Esophagus muscularis mucosa (tissue), 4 donors: ENCODE data around the gene JMJD6. TPM values are rescaled to one million over a fixed set of nuclear protein-coding genes. Genes with fewer than 3 reads are reported as not detected.
"Not testable (repeated sequence)": the region's sequence is repeated elsewhere in the genome, so short reads cannot be mapped to it uniquely, and the experiment has no call there.

ENCODE experiments used
- DNase-seq: peaks from one replicate; pipeline ENCODE4 v3.0.0-alpha.2; 2017; ENCODE audit errors: extremely low spot score
- H3K27ac ChIP-seq, 4 donors: fragments of 200-600 bp; sonication (generic); replicated peaks in 1 of 4; 1 replicate in 3 of 4; 2 replicates in 1 of 4; pipeline ENCODE4 v1.5.1; 2016 to 2019; ENCODE audit warnings: mild to moderate bottlenecking in 1 of 4
- H3K27me3 ChIP-seq, 4 donors: fragments of 200-600 bp; sonication (generic); one replicate each; pipeline versions ENCODE4 v1.5.1 to v1.6.0; 2016 to 2019
- H3K36me3 ChIP-seq, 4 donors: fragments of 200-600 bp; sonication (generic); one replicate each; pipeline ENCODE4 v1.5.1; 2016 to 2019
- H3K4me1 ChIP-seq, 4 donors: fragments of 200-600 bp; sonication (generic); one replicate each; pipeline ENCODE4 v1.5.1; 2016 to 2019
- H3K4me3 ChIP-seq, 4 donors: fragments of 200-600 bp; sonication (generic); 1 replicate in 2 of 4; 2 replicates in 2 of 4; pipeline ENCODE4 v1.5.1; 2016 to 2019; ENCODE audit warnings: mild to moderate bottlenecking in 4 of 4, moderate library complexity in 1 of 4
- H3K9me3 ChIP-seq, 4 donors: fragments of 200-600 bp; sonication (generic); 1 replicate in 3 of 4; 2 replicates in 1 of 4; pipeline ENCODE4 v1.5.1; 2016 to 2019
- CTCF ChIP-seq, 3 experiments: fragments of 200-600 bp in 2 of 3; fragments of 450-650 bp in 1 of 3; sonication (generic) in 2 of 3; IDR thresholded peaks; one replicate each; pipeline ENCODE4 v1.5.1; 2017 to 2019; ENCODE audit warnings: antibody characterized with exemption in 3 of 3, mild to moderate bottlenecking in 2 of 3, moderate library complexity in 1 of 3
- EP300 ChIP-seq: sonication (generic); formaldehyde crosslinking; IDR thresholded peaks from one replicate; pipeline ENCODE4 v1.6.1; 2017; ENCODE audit warnings: antibody characterized with exemption
- POLR2A ChIP-seq: fragments of 450-650 bp; IDR thresholded peaks from one replicate; pipeline ENCODE4 v1.6.1; 2017; ENCODE audit warnings: antibody characterized with exemption, moderate library complexity, mild to moderate bottlenecking, low read depth
- POLR2AphosphoS5 ChIP-seq, 2 donors: sonication (generic); formaldehyde crosslinking; IDR thresholded peaks; one replicate each; pipeline ENCODE4 v1.6.1; 2017; ENCODE audit warnings: antibody characterized with exemption in 2 of 2
- WGBS: methylation state at CpG from one replicate; pipeline ENCODE4 v1.1.5; 2018; 5-methylcytosine and 5-hydroxymethylcytosine counted together
- intact Hi-C: fragments of 100-400 bp; cut with DNase I; formaldehyde crosslinking; loops from one replicate; pipeline ENCODE4 v1.15.1; 2023
- total RNA-seq, 4 donors: library from RNA; depleted of rRNA; stranded (reverse); fragments of >200 nt; gene quantifications; one replicate each; pipeline versions ENCODE4 v1.1.0 to v1.2.1, GENCODE V29; 2016

The JMJD6 gene
- total RNA-seq, 4 donors from 2014 or later = 29.5 to 54.5 (median 49.5) TPM

GRCh38 chr17:76714336-76714735, 12.1 kb downstream of the JMJD6 start:
- Histone ChIP-seq H3K4me3 (no peak overlapping the region), H3K9me3 (no peaks in the 10 kb centered on the region), H3K4me1 (peaks cover 50 to 73% (median 58%) of the 10 kb centered on the region in 4 donors), H3K27ac (peak overlapping the region; percentile 52 to 74 (median 68)), H3K36me3 (peaks cover 38 to 65% (median 62%) of the 10 kb centered on the region in 4 donors), H3K27me3 (no peaks in the 10 kb centered on the region)
- no peak for TF ChIP-seq POLR2AphosphoS5 (IDR thresholded peaks at IDR 0.05)
- TF ChIP-seq EP300 = no peak
- no peak for TF ChIP-seq CTCF (IDR thresholded peaks at IDR 0.05)
- no peak for TF ChIP-seq POLR2A
- intact Hi-C loops = loop anchor here (10.0 kb wide), 1 partner anchor 160 kb away; no protein-coding TSS in a partner anchor
- DNase-seq = no peak
- 54% methylated on average over 5 of the region's 5 CpGs for WGBS

- H3K36me3 ChIP-seq = peaks cover 32 to 59% (median 57%) of the 10 kb centered on the region in 4 donors
- no peaks in the 10 kb centered on the region for H3K9me3 ChIP-seq
- 90% methylated on average over 7 of the region's 7 CpGs for WGBS
- no peaks in the 10 kb centered on the region for H3K27me3 ChIP-seq
- intact Hi-C loops = loop anchor here (10.0 kb wide), 1 partner anchor 159 kb away; no protein-coding TSS in a partner anchor
- no peak for DNase-seq
- H3K27ac ChIP-seq = peak overlapping the region in 2 of 4 donors; percentile 67 to 70
- H3K4me1 ChIP-seq = peaks cover 54 to 79% (median 64%) of the 10 kb centered on the region in 4 donors
- TF ChIP-seq POLR2AphosphoS5 (IDR thresholded peaks at IDR 0.05) = no peak
- no peak for TF ChIP-seq CTCF (IDR thresholded peaks at IDR 0.05)
- no peak overlapping the region for H3K4me3 ChIP-seq
These were observed 12.6 kb downstream of the JMJD6 start for GRCh38 chr17:76713765-76714164.

- H3K4me1 ChIP-seq = peaks cover 64 to 91% (median 76%) of the 10 kb centered on the region in 4 donors
- intact Hi-C loops = loop anchor here (10.0 kb wide), 1 partner anchor 158 kb away; no protein-coding TSS in a partner anchor
These were observed 14.1 kb downstream of the JMJD6 start for GRCh38 chr17:76712321-76712720.

GRCh38 chr17:76710863-76711611, 15.4 kb downstream of the JMJD6 start, which contains the start of gene MXRA7:
MXRA7 (minus strand) TSS chr17:76710965; CDS start chr17:76710946, 19 bp downstream.
- DNase-seq = no peak
- WGBS = 8% methylated on average over 13 of the region's 56 CpGs
- H3K4me3 ChIP-seq = peak within 1 kb of the TSS; percentile 78 to 98 (median 80)
- TF ChIP-seq CTCF (IDR thresholded peaks at IDR 0.05) (no peak), POLR2AphosphoS5 (IDR thresholded peaks at IDR 0.05) (peak; percentile 71 to 78)
- H3K9me3 ChIP-seq = no peaks in the 10 kb centered on the region
- intact Hi-C loops = loop anchor here (10.0 kb wide), 1 partner anchor 156 kb away; no protein-coding TSS in a partner anchor
- peaks cover 7 to 32% (median 29%) of the 10 kb centered on the region in 4 donors for H3K36me3 ChIP-seq
- no peaks in the 10 kb centered on the region for H3K27me3 ChIP-seq
- H3K4me1 ChIP-seq = peaks cover 62 to 89% (median 78%) of the 10 kb centered on the region in 4 donors
- H3K27ac ChIP-seq = peak within 1 kb of the TSS; percentile 97 to 98 (median 98)

More at GRCh38 chr17:76712321-76712720, 14.1 kb downstream of the JMJD6 start:
- H3K27ac ChIP-seq = peak overlapping the region; percentile 87 to 98 (median 90)
- not testable (repeated sequence) for H3K4me3 ChIP-seq, H3K9me3 ChIP-seq, H3K27me3 ChIP-seq, DNase-seq
- WGBS = 59% methylated on average over 7 of the region's 7 CpGs
- peaks cover 18 to 45% (median 42%) of the 10 kb centered on the region in 4 donors for H3K36me3 ChIP-seq
